ENCODE data around the gene CEP57L1.

The CEP57L1 gene

DNA sequence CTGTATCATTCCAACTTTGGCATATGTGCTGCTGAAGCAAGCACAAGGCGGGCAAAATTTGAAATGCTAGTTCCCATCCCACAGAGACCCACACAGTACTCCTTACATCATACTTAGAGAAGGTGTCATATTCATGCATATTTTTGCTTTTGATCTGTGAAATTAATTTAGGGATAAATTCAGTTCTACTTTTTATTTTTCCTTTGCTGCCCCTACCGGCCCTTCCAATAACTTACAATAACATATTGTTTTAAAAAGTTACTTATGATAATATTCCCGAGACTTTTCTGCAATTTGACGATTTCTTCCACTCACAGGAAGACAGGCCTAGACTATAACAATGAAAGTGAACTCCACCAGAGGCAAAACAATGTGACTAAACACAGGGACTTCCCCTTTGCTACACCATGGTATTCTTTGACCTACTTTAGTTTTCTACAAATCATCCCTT, 35.7 kb upstream of the CEP57L1 start:
- ChIA-PET POLR2A (interaction anchor here (0.6 to 0.7 kb wide), 2 partner anchors 438 to 523 kb away, joined by 3 read pairs; no protein-coding TSS in a partner anchor), CTCF (interaction anchor here (0.6 to 1.9 kb wide), 4 partner anchors 9 to 215 kb away, joined by 3 to 7 read pairs (median 4); no protein-coding TSS in a partner anchor)
- 100% methylated on average over 1 of the region's 4 CpGs for WGBS (ENCODE audit: insufficient coverage)
- H3K4me3 ChIP-seq (ENCODE audit: control insufficient read depth in 1 of 7, extremely low read depth in 1 of 7, insufficient read depth in 4 of 7, low read depth in 2 of 7, low read length in 6 of 7): peak overlapping the region in 1 of 7 experiments; percentile 39
- H3K9me3 ChIP-seq (ENCODE audit: control extremely low read depth in 1 of 5, control insufficient read depth in 4 of 5, insufficient read depth in 2 of 5, low read depth in 1 of 5, low read length in 4 of 5): no peaks in the 10 kb centered on the region
- H3K27ac ChIP-seq (ENCODE audit: insufficient read depth in 1 of 2, low read depth in 1 of 2, low read length in 2 of 2, poor library complexity in 1 of 2, severe bottlenecking in 2 of 2): peak overlapping the region in 1 of 2 experiments; percentile 68
- DNase-seq: peak; percentile 34 to 77 (median 73)
- H3K27me3 ChIP-seq (replicated peaks in 2 of 5; ENCODE audit: control insufficient read depth in 4 of 5, insufficient read depth in 5 of 5, low read length in 4 of 5): no peaks in the 10 kb centered on the region
- peaks cover 7 to 21% (median 13%) of the 10 kb centered on the region in 4 experiments for H3K4me1 ChIP-seq (ENCODE audit: control extremely low read depth in 1 of 4, control insufficient read depth in 4 of 4, insufficient read depth in 4 of 4, low read length in 3 of 4)
- no peaks in the 10 kb centered on the region for H3K36me3 ChIP-seq (ENCODE audit: control insufficient read depth in 4 of 4, insufficient read depth in 4 of 4, low read length in 3 of 4)

DNA sequence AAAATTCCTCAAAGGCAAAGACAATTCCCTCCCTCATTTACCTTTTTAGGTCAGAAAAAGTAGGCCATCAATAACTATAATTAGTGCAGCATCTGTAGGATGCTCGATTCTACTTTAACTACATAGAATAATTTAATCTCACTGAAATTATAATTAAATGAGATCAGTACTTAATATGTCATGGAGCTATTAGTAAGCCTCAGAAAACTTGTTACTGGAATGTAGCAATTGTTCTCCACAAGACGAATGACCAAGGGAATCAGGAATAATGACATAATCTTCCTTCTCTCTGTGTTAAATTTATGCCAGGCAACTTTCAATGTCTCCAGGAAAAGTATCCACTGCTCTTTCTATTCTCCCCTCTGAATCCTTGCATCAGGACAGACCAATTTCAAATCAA, 34.7 kb upstream of the CEP57L1 start:
- no peaks in the 10 kb centered on the region for H3K36me3 ChIP-seq (ENCODE audit: control insufficient read depth in 4 of 4, insufficient read depth in 4 of 4, low read length in 3 of 4)
- no peak overlapping the region for H3K4me3 ChIP-seq (ENCODE audit: control insufficient read depth in 1 of 7, extremely low read depth in 1 of 7, insufficient read depth in 4 of 7, low read depth in 2 of 7, low read length in 6 of 7)
- 100% methylated on average over 1 of the region's 2 CpGs for WGBS (ENCODE audit: insufficient coverage)
- no peaks in the 10 kb centered on the region for H3K27me3 ChIP-seq (replicated peaks in 2 of 5; ENCODE audit: control insufficient read depth in 4 of 5, insufficient read depth in 5 of 5, low read length in 4 of 5)
- DNase-seq: no peak
- POLR2A ChIA-PET: no interaction called here
- CTCF ChIA-PET: interaction anchor here (0.9 to 1.9 kb wide), 2 partner anchors 11 to 31 kb away, joined by 3 to 7 read pairs; no protein-coding TSS in a partner anchor
- no peaks in the 10 kb centered on the region for H3K9me3 ChIP-seq (ENCODE audit: control extremely low read depth in 1 of 5, control insufficient read depth in 4 of 5, insufficient read depth in 2 of 5, low read depth in 1 of 5, low read length in 4 of 5)
- H3K27ac ChIP-seq (ENCODE audit: insufficient read depth in 1 of 2, low read depth in 1 of 2, low read length in 2 of 2, poor library complexity in 1 of 2, severe bottlenecking in 2 of 2): peak overlapping the region in 1 of 2 experiments; percentile 31
- peaks cover 7 to 21% (median 13%) of the 10 kb centered on the region in 4 experiments for H3K4me1 ChIP-seq (ENCODE audit: control extremely low read depth in 1 of 4, control insufficient read depth in 4 of 4, insufficient read depth in 4 of 4, low read length in 3 of 4)

DNA sequence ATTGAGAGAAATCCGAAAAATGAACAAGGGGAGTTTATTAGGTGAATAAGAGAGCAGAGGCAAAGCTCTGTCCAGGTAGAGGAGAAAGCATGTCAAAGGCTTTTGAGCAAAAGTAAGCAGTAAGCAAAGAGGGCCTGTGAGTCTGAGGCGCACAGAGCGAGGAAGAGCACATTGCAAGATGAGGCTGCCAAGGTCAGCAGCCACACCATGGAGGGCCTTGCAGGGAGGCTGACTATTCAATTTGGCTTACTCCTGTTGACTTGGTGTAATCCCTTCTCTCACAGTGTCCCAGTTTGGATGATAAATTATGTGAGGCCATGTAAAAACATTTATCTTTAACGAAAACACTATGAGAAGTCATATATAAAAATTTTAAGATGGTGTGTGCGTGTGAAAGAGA, 33.1 kb upstream of the CEP57L1 start:
- no peak overlapping the region for H3K27ac ChIP-seq (ENCODE audit: insufficient read depth in 1 of 2, low read depth in 1 of 2, low read length in 2 of 2, poor library complexity in 1 of 2, severe bottlenecking in 2 of 2)

DNA sequence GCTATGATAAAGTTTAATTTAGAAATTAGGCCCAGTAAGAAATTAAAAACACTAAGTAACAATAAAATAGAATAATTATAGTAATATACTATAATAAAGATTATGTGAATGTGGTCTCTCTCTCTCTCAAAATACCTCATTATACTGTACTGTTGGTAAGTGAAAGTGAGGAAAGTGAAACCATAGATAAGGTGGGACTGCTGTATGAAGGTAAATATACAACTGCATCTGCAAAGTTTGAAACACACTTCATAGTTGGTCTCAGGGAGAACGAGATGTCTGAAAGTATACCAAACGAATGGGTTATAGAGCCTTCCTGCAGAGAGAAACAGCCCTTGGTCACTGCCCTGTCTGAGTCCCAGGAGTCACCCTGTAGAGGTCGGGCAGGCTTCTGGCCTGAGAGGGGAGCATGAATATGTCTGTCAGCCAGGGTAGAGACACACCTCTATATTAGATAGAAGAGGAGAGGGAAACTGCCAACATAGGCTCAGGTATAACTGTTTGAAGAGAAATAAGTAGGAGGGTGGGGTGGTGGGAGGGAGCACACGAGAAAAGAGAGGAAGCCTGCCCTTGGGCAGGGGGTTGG, 32.4 kb upstream of the CEP57L1 start:
- H3K27me3 ChIP-seq (replicated peaks in 2 of 5; ENCODE audit: control insufficient read depth in 4 of 5, insufficient read depth in 5 of 5, low read length in 4 of 5): no peaks in the 10 kb centered on the region
- H3K27ac ChIP-seq (ENCODE audit: insufficient read depth in 1 of 2, low read depth in 1 of 2, low read length in 2 of 2, poor library complexity in 1 of 2, severe bottlenecking in 2 of 2): no peak overlapping the region
- peak overlapping the region in 1 of 7 experiments; percentile 17 for H3K4me3 ChIP-seq (ENCODE audit: control insufficient read depth in 1 of 7, extremely low read depth in 1 of 7, insufficient read depth in 4 of 7, low read depth in 2 of 7, low read length in 6 of 7)
- 97% methylated on average over 3 of the region's 4 CpGs for WGBS (ENCODE audit: insufficient coverage)
- no peak for DNase-seq
- H3K4me1 ChIP-seq (ENCODE audit: control extremely low read depth in 1 of 4, control insufficient read depth in 4 of 4, insufficient read depth in 4 of 4, low read length in 3 of 4): peaks cover 7 to 21% (median 13%) of the 10 kb centered on the region in 4 experiments
- H3K9me3 ChIP-seq (ENCODE audit: control extremely low read depth in 1 of 5, control insufficient read depth in 4 of 5, insufficient read depth in 2 of 5, low read depth in 1 of 5, low read length in 4 of 5): no peaks in the 10 kb centered on the region
- ChIA-PET CTCF (interaction anchor here (0.7 to 1.1 kb wide), 2 partner anchors 27 to 284 kb away, joined by 3 to 4 read pairs; no protein-coding TSS in a partner anchor), POLR2A (interaction anchor here (0.7 kb wide), 1 partner anchor 10 kb away, joined by 3 read pairs; no protein-coding TSS in a partner anchor)
- no peaks in the 10 kb centered on the region for H3K36me3 ChIP-seq (ENCODE audit: control insufficient read depth in 4 of 4, insufficient read depth in 4 of 4, low read length in 3 of 4)

More for the DNA sequence above, 33.1 kb upstream of the CEP57L1 start:
- no peaks in the 10 kb centered on the region for H3K27me3 ChIP-seq (replicated peaks in 2 of 5; ENCODE audit: control insufficient read depth in 4 of 5, insufficient read depth in 5 of 5, low read length in 4 of 5)
- WGBS (ENCODE audit: insufficient coverage): 96% methylated on average over 3 of the region's 5 CpGs
- no peaks in the 10 kb centered on the region for H3K36me3 ChIP-seq (ENCODE audit: control insufficient read depth in 4 of 4, insufficient read depth in 4 of 4, low read length in 3 of 4)
- ChIA-PET POLR2A (no interaction called here), CTCF (interaction anchor here (0.7 to 1.1 kb wide), 3 partner anchors 13 to 283 kb away, joined by 3 to 4 read pairs (median 4); no protein-coding TSS in a partner anchor)
- no peaks in the 10 kb centered on the region for H3K9me3 ChIP-seq (ENCODE audit: control extremely low read depth in 1 of 5, control insufficient read depth in 4 of 5, insufficient read depth in 2 of 5, low read depth in 1 of 5, low read length in 4 of 5)
- no peak for DNase-seq
- H3K4me1 ChIP-seq (ENCODE audit: control extremely low read depth in 1 of 4, control insufficient read depth in 4 of 4, insufficient read depth in 4 of 4, low read length in 3 of 4): peaks cover 7 to 21% (median 13%) of the 10 kb centered on the region in 4 experiments
- H3K4me3 ChIP-seq (ENCODE audit: control insufficient read depth in 1 of 7, extremely low read depth in 1 of 7, insufficient read depth in 4 of 7, low read depth in 2 of 7, low read length in 6 of 7): no peak overlapping the region

DNA sequence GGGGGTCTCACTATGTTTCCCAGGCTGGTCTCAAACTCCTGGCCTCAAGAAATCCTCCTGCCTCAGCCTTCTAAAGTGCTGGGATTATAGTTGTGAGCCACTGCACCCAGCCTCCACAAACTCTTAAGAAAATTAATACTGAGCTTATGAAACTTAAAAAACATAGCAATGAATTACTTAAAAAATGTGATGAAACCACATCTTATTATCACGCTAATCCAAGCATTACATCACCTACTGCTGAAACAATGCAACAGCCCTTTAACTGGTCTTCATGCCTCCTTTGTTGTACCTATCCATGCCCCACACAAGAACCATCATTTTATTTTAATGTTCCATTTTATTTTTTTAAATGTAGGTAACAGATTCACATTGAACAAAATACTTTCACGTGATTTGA, 25.6 kb upstream of the CEP57L1 start:
- no peak for DNase-seq
- Histone ChIP-seq H3K4me3 (ENCODE audit: control insufficient read depth in 1 of 7, extremely low read depth in 1 of 7, insufficient read depth in 4 of 7, low read depth in 2 of 7, low read length in 6 of 7) (no peak overlapping the region), H3K27me3 (replicated peaks in 2 of 5; ENCODE audit: control insufficient read depth in 4 of 5, insufficient read depth in 5 of 5, low read length in 4 of 5) (no peaks in the 10 kb centered on the region), H3K27ac (ENCODE audit: insufficient read depth in 1 of 2, low read depth in 1 of 2, low read length in 2 of 2, poor library complexity in 1 of 2, severe bottlenecking in 2 of 2) (no peak overlapping the region), H3K4me1 (ENCODE audit: control extremely low read depth in 1 of 4, control insufficient read depth in 4 of 4, insufficient read depth in 4 of 4, low read length in 3 of 4) (peaks cover 0 to 8% (median 2%) of the 10 kb centered on the region in 4 experiments), H3K36me3 (ENCODE audit: control insufficient read depth in 4 of 4, insufficient read depth in 4 of 4, low read length in 3 of 4) (no peaks in the 10 kb centered on the region), H3K9me3 (ENCODE audit: control extremely low read depth in 1 of 5, control insufficient read depth in 4 of 5, insufficient read depth in 2 of 5, low read depth in 1 of 5, low read length in 4 of 5) (no peaks in the 10 kb centered on the region)
- ChIA-PET POLR2A (no interaction called here), CTCF (interaction anchor here (0.7 to 9.6 kb wide), 2 partner anchors 167 to 526 kb away, joined by 3 to 106 read pairs; no protein-coding TSS in a partner anchor)
- 83% methylated on average over 2 of the region's 2 CpGs for WGBS (ENCODE audit: insufficient coverage)

DNA sequence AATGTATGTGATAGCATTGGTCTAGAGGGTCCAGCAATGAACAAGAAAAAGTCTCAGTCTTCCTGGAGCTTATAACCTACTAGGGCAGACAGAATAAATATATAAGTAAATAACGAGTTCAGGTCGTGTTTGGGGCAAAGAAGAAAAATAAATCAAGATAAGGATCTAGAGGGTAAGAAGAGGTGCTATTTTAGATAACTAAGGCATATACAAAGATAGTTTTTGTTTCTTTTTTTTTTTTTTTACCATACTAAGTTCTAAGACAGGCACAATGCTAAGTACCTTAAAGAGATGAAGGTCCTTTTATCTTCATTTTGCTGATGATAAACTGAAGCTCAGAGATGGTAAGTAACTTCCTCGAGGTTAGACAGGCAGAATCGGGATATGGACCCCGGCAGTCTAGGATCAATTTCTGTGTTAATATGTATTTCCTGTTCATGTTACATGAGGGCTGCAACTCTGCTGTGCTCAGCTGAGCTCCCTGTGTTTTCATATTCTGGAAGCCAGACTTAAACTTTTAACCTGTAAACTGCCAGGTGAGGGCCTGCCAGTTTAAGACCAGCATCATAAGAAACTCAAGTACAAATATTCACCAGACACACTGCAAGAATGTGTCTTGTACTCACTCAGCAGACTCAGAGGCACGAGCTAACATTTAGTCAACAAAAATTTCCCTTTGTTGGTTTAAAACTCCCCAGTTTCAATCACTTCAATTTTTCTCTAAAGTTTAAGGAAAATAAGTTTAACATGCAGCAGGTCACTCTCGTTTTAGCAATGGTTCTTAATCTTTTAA, 24.0 kb upstream of the CEP57L1 start:
- POLR2A ChIA-PET: interaction anchor here (0.6 kb wide), 1 partner anchor 529 kb away, joined by 4 read pairs; no protein-coding TSS in a partner anchor
- no peak overlapping the region for H3K27ac ChIP-seq (ENCODE audit: insufficient read depth in 1 of 2, low read depth in 1 of 2, low read length in 2 of 2, poor library complexity in 1 of 2, severe bottlenecking in 2 of 2)
- H3K9me3 ChIP-seq (ENCODE audit: control extremely low read depth in 1 of 5, control insufficient read depth in 4 of 5, insufficient read depth in 2 of 5, low read depth in 1 of 5, low read length in 4 of 5): no peaks in the 10 kb centered on the region
- WGBS (ENCODE audit: insufficient coverage): 40% methylated on average over 3 of the region's 7 CpGs
- no peaks in the 10 kb centered on the region for H3K36me3 ChIP-seq (ENCODE audit: control insufficient read depth in 4 of 4, insufficient read depth in 4 of 4, low read length in 3 of 4)
- H3K4me1 ChIP-seq (ENCODE audit: control extremely low read depth in 1 of 4, control insufficient read depth in 4 of 4, insufficient read depth in 4 of 4, low read length in 3 of 4): peaks cover 0 to 15% (median 6%) of the 10 kb centered on the region in 4 experiments
- no peak overlapping the region for H3K4me3 ChIP-seq (ENCODE audit: control insufficient read depth in 1 of 7, extremely low read depth in 1 of 7, insufficient read depth in 4 of 7, low read depth in 2 of 7, low read length in 6 of 7)
- no peaks in the 10 kb centered on the region for H3K27me3 ChIP-seq (replicated peaks in 2 of 5; ENCODE audit: control insufficient read depth in 4 of 5, insufficient read depth in 5 of 5, low read length in 4 of 5)
- no peak for DNase-seq
- CTCF ChIA-PET: interaction anchor here (0.8 to 9.6 kb wide), 25 partner anchors 9 to 551 kb away, joined by 3 to 106 read pairs (median 4); no protein-coding TSS in a partner anchor
